ENCODE measurements around the gene DMXL2. TPM values are rescaled to one million over a fixed set of nuclear protein-coding genes. Genes with fewer than 3 reads are reported as not detected.

Gene DMXL2
- total and polyA plus RNA-seq, 9 of the 15 experiments (the other 6 are each of a cell fraction or from before 2014, with no cell fraction given) = 9.3 to 57.7 (median 30.7) TPM

DNA sequence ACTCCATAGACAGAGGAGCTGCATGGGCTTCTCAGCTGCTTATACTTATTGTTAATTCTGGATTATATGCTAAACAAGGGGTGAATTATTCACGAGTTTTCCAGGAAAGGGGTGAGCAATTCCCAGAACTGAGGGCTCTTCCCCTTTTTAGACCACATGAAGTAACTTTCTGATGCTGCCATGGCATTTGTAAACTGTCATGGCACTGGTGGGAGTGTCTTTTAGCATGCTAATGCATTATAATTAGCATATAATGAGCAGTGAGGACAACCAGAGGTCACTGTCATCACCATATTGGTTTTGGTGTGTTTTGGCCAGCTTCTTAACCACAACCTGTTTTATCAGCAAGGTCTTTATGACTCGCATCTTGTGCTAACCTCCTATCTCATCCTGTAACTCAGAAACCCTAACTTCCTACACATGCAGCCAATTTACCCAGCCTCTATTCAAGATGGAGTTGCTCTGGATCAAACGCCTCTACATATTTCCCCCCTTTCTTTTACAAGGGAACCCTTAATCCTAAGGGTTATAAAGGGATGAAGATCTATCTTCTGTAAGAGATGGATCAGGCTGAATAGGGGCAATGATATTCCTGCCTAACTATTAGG, 12.1 kb upstream of the DMXL2 start (continued):
- TF ChIP-seq, protein P1, sequence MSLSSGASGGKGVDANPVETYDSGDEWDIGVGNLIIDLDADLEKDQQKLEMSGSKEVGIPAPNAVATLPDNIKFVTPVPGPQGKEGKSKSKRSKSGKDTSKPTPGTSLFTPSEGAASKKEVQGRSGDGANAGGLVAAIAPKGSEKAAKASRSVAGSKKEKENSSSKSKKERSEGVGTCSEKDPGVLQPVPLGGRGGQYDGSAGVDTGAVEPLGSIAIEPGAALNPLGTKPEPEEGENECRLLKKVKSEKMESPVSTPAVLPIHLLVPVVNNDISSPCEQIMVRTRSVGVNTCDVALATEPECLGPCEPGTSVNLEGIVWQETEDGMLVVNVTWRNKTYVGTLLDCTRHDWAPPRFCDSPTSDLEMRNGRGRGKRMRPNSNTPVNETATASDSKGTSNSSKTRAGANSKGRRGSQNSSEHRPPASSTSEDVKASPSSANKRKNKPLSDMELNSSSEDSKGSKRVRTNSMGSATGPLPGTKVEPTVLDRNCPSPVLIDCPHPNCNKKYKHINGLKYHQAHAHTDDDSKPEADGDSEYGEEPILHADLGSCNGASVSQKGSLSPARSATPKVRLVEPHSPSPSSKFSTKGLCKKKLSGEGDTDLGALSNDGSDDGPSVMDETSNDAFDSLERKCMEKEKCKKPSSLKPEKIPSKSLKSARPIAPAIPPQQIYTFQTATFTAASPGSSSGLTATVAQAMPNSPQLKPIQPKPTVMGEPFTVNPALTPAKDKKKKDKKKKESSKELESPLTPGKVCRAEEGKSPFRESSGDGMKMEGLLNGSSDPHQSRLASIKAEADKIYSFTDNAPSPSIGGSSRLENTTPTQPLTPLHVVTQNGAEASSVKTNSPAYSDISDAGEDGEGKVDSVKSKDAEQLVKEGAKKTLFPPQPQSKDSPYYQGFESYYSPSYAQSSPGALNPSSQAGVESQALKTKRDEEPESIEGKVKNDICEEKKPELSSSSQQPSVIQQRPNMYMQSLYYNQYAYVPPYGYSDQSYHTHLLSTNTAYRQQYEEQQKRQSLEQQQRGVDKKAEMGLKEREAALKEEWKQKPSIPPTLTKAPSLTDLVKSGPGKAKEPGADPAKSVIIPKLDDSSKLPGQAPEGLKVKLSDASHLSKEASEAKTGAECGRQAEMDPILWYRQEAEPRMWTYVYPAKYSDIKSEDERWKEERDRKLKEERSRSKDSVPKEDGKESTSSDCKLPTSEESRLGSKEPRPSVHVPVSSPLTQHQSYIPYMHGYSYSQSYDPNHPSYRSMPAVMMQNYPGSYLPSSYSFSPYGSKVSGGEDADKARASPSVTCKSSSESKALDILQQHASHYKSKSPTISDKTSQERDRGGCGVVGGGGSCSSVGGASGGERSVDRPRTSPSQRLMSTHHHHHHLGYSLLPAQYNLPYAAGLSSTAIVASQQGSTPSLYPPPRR (CRISPR knock-in tag; IDR thresholded peaks at IDR 0.05; ENCODE audit: borderline replicate concordance) = no peak
- no peak; the same call in 1 of the 2 replicates for TF ChIP-seq ELF4 (CRISPR knock-in tag; IDR thresholded peaks at IDR 0.05)
- no peak for TF ChIP-seq MXI1 (IDR thresholded peaks at IDR 0.05; ENCODE audit: low read depth, low read length)
- no peak for TF ChIP-seq ATF1 (CRISPR knock-in tag; IDR thresholded peaks at IDR 0.05)
- 0 out of 2 replicates have a peak, but pooled peaks have one; percentile 17 for TF ChIP-seq ATF1 (tag; IDR thresholded peaks at IDR 0.05)
- TF ChIP-seq, protein P2, sequence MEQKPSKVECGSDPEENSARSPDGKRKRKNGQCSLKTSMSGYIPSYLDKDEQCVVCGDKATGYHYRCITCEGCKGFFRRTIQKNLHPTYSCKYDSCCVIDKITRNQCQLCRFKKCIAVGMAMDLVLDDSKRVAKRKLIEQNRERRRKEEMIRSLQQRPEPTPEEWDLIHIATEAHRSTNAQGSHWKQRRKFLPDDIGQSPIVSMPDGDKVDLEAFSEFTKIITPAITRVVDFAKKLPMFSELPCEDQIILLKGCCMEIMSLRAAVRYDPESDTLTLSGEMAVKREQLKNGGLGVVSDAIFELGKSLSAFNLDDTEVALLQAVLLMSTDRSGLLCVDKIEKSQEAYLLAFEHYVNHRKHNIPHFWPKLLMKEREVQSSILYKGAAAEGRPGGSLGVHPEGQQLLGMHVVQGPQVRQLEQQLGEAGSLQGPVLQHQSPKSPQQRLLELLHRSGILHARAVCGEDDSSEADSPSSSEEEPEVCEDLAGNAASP (IDR thresholded peaks at IDR 0.05) = no peak
- TF ChIP-seq, protein P3, sequence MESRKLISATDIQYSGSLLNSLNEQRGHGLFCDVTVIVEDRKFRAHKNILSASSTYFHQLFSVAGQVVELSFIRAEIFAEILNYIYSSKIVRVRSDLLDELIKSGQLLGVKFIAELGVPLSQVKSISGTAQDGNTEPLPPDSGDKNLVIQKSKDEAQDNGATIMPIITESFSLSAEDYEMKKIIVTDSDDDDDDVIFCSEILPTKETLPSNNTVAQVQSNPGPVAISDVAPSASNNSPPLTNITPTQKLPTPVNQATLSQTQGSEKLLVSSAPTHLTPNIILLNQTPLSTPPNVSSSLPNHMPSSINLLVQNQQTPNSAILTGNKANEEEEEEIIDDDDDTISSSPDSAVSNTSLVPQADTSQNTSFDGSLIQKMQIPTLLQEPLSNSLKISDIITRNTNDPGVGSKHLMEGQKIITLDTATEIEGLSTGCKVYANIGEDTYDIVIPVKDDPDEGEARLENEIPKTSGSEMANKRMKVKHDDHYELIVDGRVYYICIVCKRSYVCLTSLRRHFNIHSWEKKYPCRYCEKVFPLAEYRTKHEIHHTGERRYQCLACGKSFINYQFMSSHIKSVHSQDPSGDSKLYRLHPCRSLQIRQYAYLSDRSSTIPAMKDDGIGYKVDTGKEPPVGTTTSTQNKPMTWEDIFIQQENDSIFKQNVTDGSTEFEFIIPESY (CRISPR knock-in tag; IDR thresholded peaks at IDR 0.05) = no peak
- TF ChIP-seq ZNF23 (CRISPR knock-in tag; IDR thresholded peaks at IDR 0.05) = peak; percentile 57; the same call in 1 of the 2 replicates
- peak; percentile 75 for TF ChIP-seq ETV1 (tag; conservative IDR thresholded peaks at IDR 0.05; ENCODE audit: low read depth)
- TF ChIP-seq, protein P4, sequence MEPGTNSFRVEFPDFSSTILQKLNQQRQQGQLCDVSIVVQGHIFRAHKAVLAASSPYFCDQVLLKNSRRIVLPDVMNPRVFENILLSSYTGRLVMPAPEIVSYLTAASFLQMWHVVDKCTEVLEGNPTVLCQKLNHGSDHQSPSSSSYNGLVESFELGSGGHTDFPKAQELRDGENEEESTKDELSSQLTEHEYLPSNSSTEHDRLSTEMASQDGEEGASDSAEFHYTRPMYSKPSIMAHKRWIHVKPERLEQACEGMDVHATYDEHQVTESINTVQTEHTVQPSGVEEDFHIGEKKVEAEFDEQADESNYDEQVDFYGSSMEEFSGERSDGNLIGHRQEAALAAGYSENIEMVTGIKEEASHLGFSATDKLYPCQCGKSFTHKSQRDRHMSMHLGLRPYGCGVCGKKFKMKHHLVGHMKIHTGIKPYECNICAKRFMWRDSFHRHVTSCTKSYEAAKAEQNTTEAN (CRISPR knock-in tag; IDR thresholded peaks at IDR 0.05) = no peak
- TF ChIP-seq, protein P5, sequence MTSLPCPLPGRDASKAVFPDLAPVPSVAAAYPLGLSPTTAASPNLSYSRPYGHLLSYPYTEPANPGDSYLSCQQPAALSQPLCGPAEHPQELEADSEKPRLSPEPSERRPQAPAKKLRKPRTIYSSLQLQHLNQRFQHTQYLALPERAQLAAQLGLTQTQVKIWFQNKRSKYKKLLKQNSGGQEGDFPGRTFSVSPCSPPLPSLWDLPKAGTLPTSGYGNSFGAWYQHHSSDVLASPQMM (CRISPR knock-in tag; IDR thresholded peaks at IDR 0.05) = no peak
- TF ChIP-seq MTA1 (IDR thresholded peaks at IDR 0.05; ENCODE audit: borderline replicate concordance) = no peak; the same call in 1 of the 2 replicates
- TF ChIP-seq ZNF232 (CRISPR knock-in tag; IDR thresholded peaks at IDR 0.05) = no peak
- TF ChIP-seq, protein P6, sequence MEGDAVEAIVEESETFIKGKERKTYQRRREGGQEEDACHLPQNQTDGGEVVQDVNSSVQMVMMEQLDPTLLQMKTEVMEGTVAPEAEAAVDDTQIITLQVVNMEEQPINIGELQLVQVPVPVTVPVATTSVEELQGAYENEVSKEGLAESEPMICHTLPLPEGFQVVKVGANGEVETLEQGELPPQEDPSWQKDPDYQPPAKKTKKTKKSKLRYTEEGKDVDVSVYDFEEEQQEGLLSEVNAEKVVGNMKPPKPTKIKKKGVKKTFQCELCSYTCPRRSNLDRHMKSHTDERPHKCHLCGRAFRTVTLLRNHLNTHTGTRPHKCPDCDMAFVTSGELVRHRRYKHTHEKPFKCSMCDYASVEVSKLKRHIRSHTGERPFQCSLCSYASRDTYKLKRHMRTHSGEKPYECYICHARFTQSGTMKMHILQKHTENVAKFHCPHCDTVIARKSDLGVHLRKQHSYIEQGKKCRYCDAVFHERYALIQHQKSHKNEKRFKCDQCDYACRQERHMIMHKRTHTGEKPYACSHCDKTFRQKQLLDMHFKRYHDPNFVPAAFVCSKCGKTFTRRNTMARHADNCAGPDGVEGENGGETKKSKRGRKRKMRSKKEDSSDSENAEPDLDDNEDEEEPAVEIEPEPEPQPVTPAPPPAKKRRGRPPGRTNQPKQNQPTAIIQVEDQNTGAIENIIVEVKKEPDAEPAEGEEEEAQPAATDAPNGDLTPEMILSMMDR (IDR thresholded peaks at IDR 0.05 in 2 of 3, conservative IDR thresholded peaks at IDR 0.05 in 1 of 3; ENCODE audit: insufficient read depth in 2 of 3, low read depth in 1 of 3, low read length in 3 of 3) = no peak
- peak; percentile 95 for TF ChIP-seq ZNF584 (CRISPR knock-in tag; IDR thresholded peaks at IDR 0.05; ENCODE audit: low read depth)
